GM23338 (cell line): ENCODE data around the gene TMEM88. TPM values are rescaled to one million over a fixed set of nuclear protein-coding genes. Genes with fewer than 3 reads are reported as not detected.

Experiments
- ATAC-seq: fragments of 200-7000 bp; cut with Tn5 transposase; 3 replicates; pipeline ENCODE4 v1.9.1; 2020
- DNase-seq: peaks from one replicate; pipeline ENCODE4 v3.0.0-alpha.2; 2015; ENCODE audit warnings: low spot score
- H2AFZ ChIP-seq: fragments of 200-600 bp; sonication (generic); 2 replicates; pipeline ENCODE4 v1.8.0; 2016; ENCODE audit warnings: antibody characterized with exemption, mild to moderate bottlenecking, moderate library complexity
- H3F3A ChIP-seq: fragments of 200-600 bp; sonication (generic); replicated peaks from 2 replicates; pipeline ENCODE4 v1.8.0; 2017; ENCODE audit warnings: antibody characterized with exemption, mixed run types, low read depth
- H3K27ac ChIP-seq: fragments of 200-600 bp; sonication (generic); 2 replicates; pipeline ENCODE4 v1.6.1; 2016; ENCODE audit warnings: low read depth
- H3K27me3 ChIP-seq: fragments of 200-600 bp; sonication (generic); 2 replicates; pipeline ENCODE4 v1.8.0; 2016; ENCODE audit warnings: mild to moderate bottlenecking, mixed run types, moderate library complexity; ENCODE audit not compliant: insufficient read depth
- H3K36me3 ChIP-seq: fragments of 200-600 bp; sonication (generic); 2 replicates; pipeline ENCODE4 v1.8.0; 2016; ENCODE audit warnings: mild to moderate bottlenecking; ENCODE audit not compliant: insufficient read depth
- H3K4me1 ChIP-seq: fragments of 200-600 bp; sonication (generic); 2 replicates; pipeline ENCODE4 v1.8.0; 2016; ENCODE audit warnings: mild to moderate bottlenecking, moderate library complexity; ENCODE audit not compliant: insufficient read depth
- H3K4me2 ChIP-seq: fragments of 200-600 bp; sonication (generic); 2 replicates; pipeline ENCODE4 v1.7.1; 2017; ENCODE audit warnings: mixed run types
- H3K4me3 ChIP-seq: fragments of 200-600 bp; sonication (generic); 2 replicates; pipeline ENCODE4 v1.6.1; 2016; ENCODE audit warnings: mixed run types
- H3K79me2 ChIP-seq: fragments of 200-600 bp; sonication (generic); replicated peaks from 2 replicates; pipeline ENCODE4 v1.8.0; 2017; ENCODE audit warnings: mild to moderate bottlenecking; ENCODE audit not compliant: insufficient read depth
- H3K9me2 ChIP-seq: fragments of 200-600 bp; sonication (generic); 2 replicates; pipeline ENCODE4 v1.8.0; 2017; ENCODE audit not compliant: insufficient read depth
- H4K20me1 ChIP-seq: fragments of 200-600 bp; sonication (generic); replicated peaks from 2 replicates; pipeline ENCODE4 v1.8.0; 2017; ENCODE audit warnings: mild to moderate bottlenecking; ENCODE audit not compliant: insufficient read depth
- H3K27ac Mint-ChIP-seq: 2 replicates; pipeline ENCODE4 v1.8.0; 2020; ENCODE audit warnings: inconsistent platforms, mild to moderate bottlenecking, moderate library complexity, mixed read lengths
- H3K27me3 Mint-ChIP-seq: 3 replicates; pipeline ENCODE4 v1.8.0; 2022; ENCODE audit warnings: low read depth, mild to moderate bottlenecking, moderate library complexity, mixed read lengths, inconsistent platforms; ENCODE audit not compliant: insufficient read depth, poor library complexity
- H3K36me3 Mint-ChIP-seq: 3 replicates; pipeline ENCODE4 v1.8.0; 2021; ENCODE audit warnings: low read depth, mild to moderate bottlenecking, inconsistent platforms, moderate library complexity, mixed read lengths
- H3K4me1 Mint-ChIP-seq: 3 replicates; pipeline ENCODE4 v1.8.0; 2020; ENCODE audit warnings: mild to moderate bottlenecking, inconsistent platforms, mixed read lengths
- H3K4me3 Mint-ChIP-seq: 3 replicates; pipeline ENCODE4 v1.8.0; 2021; ENCODE audit warnings: moderate library complexity, mild to moderate bottlenecking, inconsistent platforms, mixed read lengths
- H3K9me3 Mint-ChIP-seq: 3 replicates; pipeline ENCODE4 v1.8.0; 2020; ENCODE audit warnings: moderate library complexity, mild to moderate bottlenecking, inconsistent platforms, mixed read lengths
- CREB1 ChIP-seq: fragments of 250-450 bp; sonication (Bioruptor Pico); IDR thresholded peaks from 2 replicates; pipeline ENCODE4 v1.5.0; 2020; ENCODE audit warnings: low read depth, mild to moderate bottlenecking, moderate library complexity
- CTCF ChIP-seq, 2 experiments: fragments of 200-600 bp in 1 of 2; sonication (generic) in 1 of 2; conservative IDR thresholded peaks; 2 replicates each; pipeline versions ENCODE4 v1.5.1 to v1.6.1; 2016 to 2017; ENCODE audit warnings: antibody characterized with exemption in 2 of 2, low read depth in 2 of 2, mild to moderate bottlenecking in 2 of 2, moderate library complexity in 1 of 2
- ETS1 ChIP-seq: IDR thresholded peaks from 2 replicates; pipeline ENCODE4 v1.6.1; 2016; ENCODE audit warnings: antibody characterized with exemption
- JUNB ChIP-seq: IDR thresholded peaks from one replicate; pipeline ENCODE4 v1.6.1; 2016; ENCODE audit warnings: antibody characterized with exemption; ENCODE audit not compliant: unreplicated experiment
- POLR2AphosphoS5 ChIP-seq: IDR thresholded peaks from 2 replicates; pipeline ENCODE4 v1.6.1; 2016; ENCODE audit warnings: antibody characterized with exemption, low read depth
- REST ChIP-seq: IDR thresholded peaks from one replicate; pipeline ENCODE4 v1.6.1; 2018; ENCODE audit warnings: antibody characterized with exemption; ENCODE audit not compliant: unreplicated experiment
- polyA plus RNA-seq: library from polyadenylated mRNA; unstranded; fragments of >200 nt; fragmentation: Nextera tagmentation; extraction: Ambion mirVana; gene quantifications from 2 replicates; pipeline ENCODE4 v1.2.1, GENCODE V29; 2016
- total RNA-seq: library from RNA; depleted of rRNA; stranded (reverse); fragments of >200 nt; shearing (Covaris generic); gene quantifications from 2 replicates; pipeline ENCODE4 v1.2.3, GENCODE V29; 2014

TMEM88 gene
- total and polyA plus RNA-seq, 2 experiments from 2014 or later: 0.58 to 0.97 TPM

GRCh38 chr17:7834957-7835813 is 19.7 kb upstream of the TMEM88 start:
- peak overlapping the region; percentile 100 for H3K4me2 ChIP-seq
- peaks cover 75% of the 10 kb centered on the region for H3K27me3 ChIP-seq
- peaks cover 23% of the 10 kb centered on the region for H3K4me1 ChIP-seq
- DNase-seq (peak; percentile 99), ATAC-seq (peak; percentile 52)
- Mint-ChIP-seq H3K27me3 (peaks cover 65% of the 10 kb centered on the region), H3K4me3 (peak overlapping the region; percentile 93), H3K27ac (peak overlapping the region; percentile 94), H3K4me1 (peaks cover 31% of the 10 kb centered on the region), H3K36me3 (no peaks in the 10 kb centered on the region), H3K9me3 (no peaks in the 10 kb centered on the region; the same call in 2 of the 3 replicates)
- H3K27ac ChIP-seq: no peak overlapping the region
- peak overlapping the region; percentile 88; the same call in 1 of the 2 replicates for H2AFZ ChIP-seq
- H3K4me3 ChIP-seq: peak overlapping the region; percentile 95
- no peaks in the 10 kb centered on the region for H3K36me3 ChIP-seq
- TF ChIP-seq JUNB: no peak
- 0 out of 2 replicates have a peak, but pooled peaks have one; percentile 12 for TF ChIP-seq ETS1
- no peak for TF ChIP-seq REST
- peak; percentile 85 for TF ChIP-seq CREB1 (CRISPR knock-in tag)
- TF ChIP-seq POLR2AphosphoS5: peak; percentile 24; the same call in 1 of the 2 replicates
- peak; percentile 66 to 86 for TF ChIP-seq CTCF (conservative IDR thresholded peaks at IDR 0.05; ENCODE audit: low read depth in 2 of 2)
- H4K20me1 ChIP-seq: peaks cover 2% of the 10 kb centered on the region
- no peaks in the 10 kb centered on the region for H3K79me2 ChIP-seq
- H3K9me2 ChIP-seq: no peaks in the 10 kb centered on the region
- H3F3A ChIP-seq: peaks cover 22% of the 10 kb centered on the region
